Measurements from ENCODE around the gene KCTD14.

GRCh38 chr11:77968337-77968736, 54.7 kb downstream of the KCTD14 start:
- TF ChIP-seq CTCF (IDR thresholded peaks at IDR 0.05), result no peak
- TF ChIP-seq ZFX (IDR thresholded peaks at IDR 0.05; ENCODE audit: borderline replicate concordance), result no peak

All from 22Rv1 (cell line).